GM23338 (cell line): ENCODE measurements around the gene PADI6.

Experiments
- CTCF ChIP-seq, 2 experiments: fragments of 200-600 bp in 1 of 2; sonication (generic) in 1 of 2; conservative IDR thresholded peaks; 2 replicates each; pipeline versions ENCODE4 v1.5.1 to v1.6.1; 2016 to 2017; ENCODE audit warnings: antibody characterized with exemption in 2 of 2, low read depth in 2 of 2, mild to moderate bottlenecking in 2 of 2, moderate library complexity in 1 of 2
- EZH2 ChIP-seq: fragments of 200-600 bp; sonication (generic); IDR thresholded peaks from one replicate; pipeline ENCODE4 v1.8.0; 2017; ENCODE audit warnings: antibody characterized with exemption, mild to moderate bottlenecking, low read depth; ENCODE audit not compliant: unreplicated experiment
- POLR2AphosphoS5 ChIP-seq: IDR thresholded peaks from 2 replicates; pipeline ENCODE4 v1.6.1; 2016; ENCODE audit warnings: antibody characterized with exemption, low read depth
- REST ChIP-seq: IDR thresholded peaks from one replicate; pipeline ENCODE4 v1.6.1; 2018; ENCODE audit warnings: antibody characterized with exemption; ENCODE audit not compliant: unreplicated experiment
- ZNF331 ChIP-seq: fragments of 250-450 bp; sonication (Bioruptor Pico); IDR thresholded peaks from 2 replicates; pipeline ENCODE4 v1.5.0; 2020; ENCODE audit warnings: low read depth, mild to moderate bottlenecking, moderate library complexity

- no peak for TF ChIP-seq CTCF (conservative IDR thresholded peaks at IDR 0.05; ENCODE audit: low read depth in 2 of 2)
- TF ChIP-seq REST: no peak
- TF ChIP-seq EZH2: no peak
- no peak for TF ChIP-seq ZNF331 (CRISPR knock-in tag)
- TF ChIP-seq POLR2AphosphoS5: no peak
Observed at GRCh38 chr1:17358557-17358956, 13.4 kb upstream of the PADI6 start.
